ENCODE data around the gene ATL2. TPM values are rescaled to one million over a fixed set of nuclear protein-coding genes. Genes with fewer than 3 reads are reported as not detected.

Gene ATL2
- total and polyA plus RNA-seq, 2 of the 8 experiments (the other 6 are each of a cell fraction or from before 2014, with no cell fraction given): 38.8 to 84.6 TPM

DNA sequence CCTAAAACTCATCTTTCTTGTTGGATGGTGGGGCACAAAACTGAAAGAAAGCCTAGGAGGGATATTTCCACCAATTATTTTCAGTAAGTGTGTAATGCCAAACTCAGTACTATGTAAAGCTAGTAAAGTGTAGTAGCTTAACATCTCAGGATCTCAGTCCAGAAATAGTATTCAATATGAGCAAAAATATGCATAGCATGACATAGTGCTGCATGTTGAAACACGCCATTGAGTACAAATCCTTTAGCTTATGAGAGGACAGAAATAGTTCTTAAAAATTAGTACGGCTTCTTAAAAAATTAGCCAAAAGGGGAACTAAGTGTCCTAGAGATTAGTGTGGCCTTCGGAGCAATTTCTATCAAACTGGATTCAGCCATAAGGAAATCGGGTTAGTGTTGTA is 21.7 kb upstream of the ATL2 start (continued):
- TF ChIP-seq, protein P1, sequence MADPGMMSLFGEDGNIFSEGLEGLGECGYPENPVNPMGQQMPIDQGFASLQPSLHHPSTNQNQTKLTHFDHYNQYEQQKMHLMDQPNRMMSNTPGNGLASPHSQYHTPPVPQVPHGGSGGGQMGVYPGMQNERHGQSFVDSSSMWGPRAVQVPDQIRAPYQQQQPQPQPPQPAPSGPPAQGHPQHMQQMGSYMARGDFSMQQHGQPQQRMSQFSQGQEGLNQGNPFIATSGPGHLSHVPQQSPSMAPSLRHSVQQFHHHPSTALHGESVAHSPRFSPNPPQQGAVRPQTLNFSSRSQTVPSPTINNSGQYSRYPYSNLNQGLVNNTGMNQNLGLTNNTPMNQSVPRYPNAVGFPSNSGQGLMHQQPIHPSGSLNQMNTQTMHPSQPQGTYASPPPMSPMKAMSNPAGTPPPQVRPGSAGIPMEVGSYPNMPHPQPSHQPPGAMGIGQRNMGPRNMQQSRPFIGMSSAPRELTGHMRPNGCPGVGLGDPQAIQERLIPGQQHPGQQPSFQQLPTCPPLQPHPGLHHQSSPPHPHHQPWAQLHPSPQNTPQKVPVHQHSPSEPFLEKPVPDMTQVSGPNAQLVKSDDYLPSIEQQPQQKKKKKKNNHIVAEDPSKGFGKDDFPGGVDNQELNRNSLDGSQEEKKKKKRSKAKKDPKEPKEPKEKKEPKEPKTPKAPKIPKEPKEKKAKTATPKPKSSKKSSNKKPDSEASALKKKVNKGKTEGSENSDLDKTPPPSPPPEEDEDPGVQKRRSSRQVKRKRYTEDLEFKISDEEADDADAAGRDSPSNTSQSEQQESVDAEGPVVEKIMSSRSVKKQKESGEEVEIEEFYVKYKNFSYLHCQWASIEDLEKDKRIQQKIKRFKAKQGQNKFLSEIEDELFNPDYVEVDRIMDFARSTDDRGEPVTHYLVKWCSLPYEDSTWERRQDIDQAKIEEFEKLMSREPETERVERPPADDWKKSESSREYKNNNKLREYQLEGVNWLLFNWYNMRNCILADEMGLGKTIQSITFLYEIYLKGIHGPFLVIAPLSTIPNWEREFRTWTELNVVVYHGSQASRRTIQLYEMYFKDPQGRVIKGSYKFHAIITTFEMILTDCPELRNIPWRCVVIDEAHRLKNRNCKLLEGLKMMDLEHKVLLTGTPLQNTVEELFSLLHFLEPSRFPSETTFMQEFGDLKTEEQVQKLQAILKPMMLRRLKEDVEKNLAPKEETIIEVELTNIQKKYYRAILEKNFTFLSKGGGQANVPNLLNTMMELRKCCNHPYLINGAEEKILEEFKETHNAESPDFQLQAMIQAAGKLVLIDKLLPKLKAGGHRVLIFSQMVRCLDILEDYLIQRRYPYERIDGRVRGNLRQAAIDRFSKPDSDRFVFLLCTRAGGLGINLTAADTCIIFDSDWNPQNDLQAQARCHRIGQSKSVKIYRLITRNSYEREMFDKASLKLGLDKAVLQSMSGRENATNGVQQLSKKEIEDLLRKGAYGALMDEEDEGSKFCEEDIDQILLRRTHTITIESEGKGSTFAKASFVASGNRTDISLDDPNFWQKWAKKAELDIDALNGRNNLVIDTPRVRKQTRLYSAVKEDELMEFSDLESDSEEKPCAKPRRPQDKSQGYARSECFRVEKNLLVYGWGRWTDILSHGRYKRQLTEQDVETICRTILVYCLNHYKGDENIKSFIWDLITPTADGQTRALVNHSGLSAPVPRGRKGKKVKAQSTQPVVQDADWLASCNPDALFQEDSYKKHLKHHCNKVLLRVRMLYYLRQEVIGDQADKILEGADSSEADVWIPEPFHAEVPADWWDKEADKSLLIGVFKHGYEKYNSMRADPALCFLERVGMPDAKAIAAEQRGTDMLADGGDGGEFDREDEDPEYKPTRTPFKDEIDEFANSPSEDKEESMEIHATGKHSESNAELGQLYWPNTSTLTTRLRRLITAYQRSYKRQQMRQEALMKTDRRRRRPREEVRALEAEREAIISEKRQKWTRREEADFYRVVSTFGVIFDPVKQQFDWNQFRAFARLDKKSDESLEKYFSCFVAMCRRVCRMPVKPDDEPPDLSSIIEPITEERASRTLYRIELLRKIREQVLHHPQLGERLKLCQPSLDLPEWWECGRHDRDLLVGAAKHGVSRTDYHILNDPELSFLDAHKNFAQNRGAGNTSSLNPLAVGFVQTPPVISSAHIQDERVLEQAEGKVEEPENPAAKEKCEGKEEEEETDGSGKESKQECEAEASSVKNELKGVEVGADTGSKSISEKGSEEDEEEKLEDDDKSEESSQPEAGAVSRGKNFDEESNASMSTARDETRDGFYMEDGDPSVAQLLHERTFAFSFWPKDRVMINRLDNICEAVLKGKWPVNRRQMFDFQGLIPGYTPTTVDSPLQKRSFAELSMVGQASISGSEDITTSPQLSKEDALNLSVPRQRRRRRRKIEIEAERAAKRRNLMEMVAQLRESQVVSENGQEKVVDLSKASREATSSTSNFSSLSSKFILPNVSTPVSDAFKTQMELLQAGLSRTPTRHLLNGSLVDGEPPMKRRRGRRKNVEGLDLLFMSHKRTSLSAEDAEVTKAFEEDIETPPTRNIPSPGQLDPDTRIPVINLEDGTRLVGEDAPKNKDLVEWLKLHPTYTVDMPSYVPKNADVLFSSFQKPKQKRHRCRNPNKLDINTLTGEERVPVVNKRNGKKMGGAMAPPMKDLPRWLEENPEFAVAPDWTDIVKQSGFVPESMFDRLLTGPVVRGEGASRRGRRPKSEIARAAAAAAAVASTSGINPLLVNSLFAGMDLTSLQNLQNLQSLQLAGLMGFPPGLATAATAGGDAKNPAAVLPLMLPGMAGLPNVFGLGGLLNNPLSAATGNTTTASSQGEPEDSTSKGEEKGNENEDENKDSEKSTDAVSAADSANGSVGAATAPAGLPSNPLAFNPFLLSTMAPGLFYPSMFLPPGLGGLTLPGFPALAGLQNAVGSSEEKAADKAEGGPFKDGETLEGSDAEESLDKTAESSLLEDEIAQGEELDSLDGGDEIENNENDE (IDR thresholded peaks at IDR 0.05; ENCODE audit: insufficient replicate concordance, low read length): no peak
- TF ChIP-seq SRF (IDR thresholded peaks at IDR 0.05; ENCODE audit: low read depth, low read length): no peak
- no peak for TF ChIP-seq SP1 (IDR thresholded peaks at IDR 0.05; ENCODE audit: low read depth, low read length)
- TF ChIP-seq, protein P2, sequence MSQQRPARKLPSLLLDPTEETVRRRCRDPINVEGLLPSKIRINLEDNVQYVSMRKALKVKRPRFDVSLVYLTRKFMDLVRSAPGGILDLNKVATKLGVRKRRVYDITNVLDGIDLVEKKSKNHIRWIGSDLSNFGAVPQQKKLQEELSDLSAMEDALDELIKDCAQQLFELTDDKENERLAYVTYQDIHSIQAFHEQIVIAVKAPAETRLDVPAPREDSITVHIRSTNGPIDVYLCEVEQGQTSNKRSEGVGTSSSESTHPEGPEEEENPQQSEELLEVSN (IDR thresholded peaks at IDR 0.05): no peak
- no peak for TF ChIP-seq POLR2AphosphoS5 (IDR thresholded peaks at IDR 0.05; ENCODE audit: low read depth, low read length)
- TF ChIP-seq CHD1 (IDR thresholded peaks at IDR 0.05; ENCODE audit: low read depth, low read length): no peak
- no peak for TF ChIP-seq GABPA (IDR thresholded peaks at IDR 0.05; ENCODE audit: borderline replicate concordance, insufficient read depth, low read length)
- no peak for TF ChIP-seq KDM1A (IDR thresholded peaks at IDR 0.05; ENCODE audit: borderline replicate concordance, low read length)
- no peak for TF ChIP-seq SAP30 (IDR thresholded peaks at IDR 0.05; ENCODE audit: insufficient read depth, insufficient replicate concordance, low read length)
- no peak for TF ChIP-seq CEBPB (IDR thresholded peaks at IDR 0.05; ENCODE audit: low read depth, low read length)
- TF ChIP-seq ZNF274 (IDR thresholded peaks at IDR 0.05; ENCODE audit: borderline replicate concordance, extremely low read depth, low read length): no peak
- no peak for TF ChIP-seq EGR1 (IDR thresholded peaks at IDR 0.05; ENCODE audit: borderline replicate concordance, low read depth, low read length)

Data from H1 (cell line).